ENCODE results near the gene ST7. TPM values are rescaled to one million over a fixed set of nuclear protein-coding genes. Genes with fewer than 3 reads are reported as not detected.

ST7 gene
- total and polyA plus RNA-seq, 2 of the 8 experiments (the other 6 are each of a cell fraction or from before 2014, with no cell fraction given) = 16.3 to 18.0 TPM

DNA sequence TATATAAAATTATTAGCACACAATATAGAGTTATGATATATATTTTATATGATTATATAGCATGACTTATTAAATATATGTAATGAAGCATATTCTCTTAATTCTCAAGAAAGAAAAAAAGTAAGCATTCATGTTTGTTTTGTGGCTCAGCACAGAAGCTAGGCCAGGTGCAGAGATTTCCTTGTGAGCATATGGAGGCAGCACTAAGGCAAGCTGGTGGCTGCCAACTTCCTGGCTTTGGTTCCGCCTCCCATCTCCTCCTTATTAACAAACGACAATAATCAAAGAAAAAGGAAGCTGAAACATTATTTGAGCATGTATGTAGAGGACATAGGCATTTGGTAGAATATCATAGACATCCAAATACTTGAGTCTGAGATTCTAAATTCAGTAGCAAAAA is 130.3 kb downstream of the ST7 start:
- Histone ChIP-seq H3K27ac (ENCODE audit: low read depth, low read length) (no peak overlapping the region), H3K4me3 (ENCODE audit: extremely low read depth in 1 of 4, insufficient read depth in 2 of 4, low read depth in 3 of 4, low read length in 4 of 4) (no peak overlapping the region), H3K23ac (ENCODE audit: insufficient read length) (no peak overlapping the region), H2BK120ac (replicated peaks; ENCODE audit: low read depth, low read length) (no peak overlapping the region), H2AK5ac (ENCODE audit: low read depth, low read length) (no peak overlapping the region), H3K4me2 (ENCODE audit: insufficient read depth in 1 of 2, low read depth in 2 of 2, low read length in 2 of 2) (no peak overlapping the region), H3K9ac (replicated peaks in 1 of 4; ENCODE audit: extremely low read depth in 1 of 4, low read depth in 3 of 4, low read length in 3 of 4) (no peak overlapping the region), H3K36me3 (ENCODE audit: control insufficient read depth in 2 of 4, insufficient read depth in 4 of 4, low read length in 3 of 4) (no peaks in the 10 kb centered on the region), H2BK20ac (ENCODE audit: low read length) (no peak overlapping the region), H4K20me1 (replicated peaks in 1 of 2; ENCODE audit: control insufficient read depth in 1 of 2, insufficient read depth in 2 of 2, low read length in 2 of 2) (no peaks in the 10 kb centered on the region), H3K4ac (replicated peaks; ENCODE audit: insufficient read length, low read depth, low read length) (no peak overlapping the region), H4K5ac (ENCODE audit: insufficient read length, low read depth, low read length) (no peak overlapping the region), H3K14ac (ENCODE audit: insufficient read length) (no peak overlapping the region), H4K91ac (replicated peaks; ENCODE audit: insufficient read length, low read length) (no peak overlapping the region), H3K18ac (ENCODE audit: extremely low read depth, low read length) (no peak overlapping the region), H3K4me1 (replicated peaks in 1 of 4; ENCODE audit: control insufficient read depth in 3 of 4, insufficient read depth in 4 of 4, low read length in 3 of 4) (no peaks in the 10 kb centered on the region), H3K23me2 (ENCODE audit: low read depth, low read length) (no peaks in the 10 kb centered on the region), H2BK5ac (ENCODE audit: low read depth, low read length) (no peak overlapping the region), H3K56ac (replicated peaks; ENCODE audit: insufficient read length, low read depth, low read length) (no peak overlapping the region), H3K27me3 (replicated peaks in 1 of 4; ENCODE audit: control insufficient read depth in 3 of 4, extremely low read depth in 1 of 4, insufficient read depth in 3 of 4, low read length in 3 of 4) (no peaks in the 10 kb centered on the region), H3K79me1 (ENCODE audit: low read depth, low read length) (no peaks in the 10 kb centered on the region; the same call in 1 of the 2 replicates), H2AFZ (ENCODE audit: low read length) (no peak overlapping the region), H2BK12ac (ENCODE audit: low read depth, low read length) (no peak overlapping the region), H4K8ac (ENCODE audit: extremely low read depth, insufficient read depth, low read length) (no peak overlapping the region), H2BK15ac (ENCODE audit: low read length) (no peak overlapping the region), H3K9me3 (ENCODE audit: insufficient read depth in 2 of 2, low read depth in 1 of 2, low read length in 1 of 2) (no peaks in the 10 kb centered on the region), H3K79me2 (ENCODE audit: control insufficient read depth in 1 of 2, insufficient read depth in 2 of 2, low read length in 2 of 2) (no peaks in the 10 kb centered on the region; a peak in 1 of 4 replicates)
- ChIA-PET POLR2A (ENCODE audit: partially characterized antibody) (no interaction called here), CTCF (ENCODE audit: partially characterized antibody) (interaction anchor here (1.7 kb wide), 1 partner anchor 36 kb away, joined by 4 read pairs; no protein-coding TSS in a partner anchor)
- DNase-seq (ENCODE audit: low read depth in 1 of 2, low spot score in 2 of 2) = no peak
- 95% methylated on average over 2 of the region's 2 CpGs; no CpG with 5 or more reads in 1 of the 2 experiments for WGBS, 2 experiments (ENCODE audit: extremely low coverage in 1 of 2, insufficient coverage in 1 of 2, insufficient read length in 1 of 2, insufficient replicate concordance in 2 of 2, low coverage in 1 of 2, low lambda C conversion rate in 2 of 2, missing lambda C conversion rate in 1 of 2)
- FAIRE-seq = no peak
- TF ChIP-seq, protein P1, sequence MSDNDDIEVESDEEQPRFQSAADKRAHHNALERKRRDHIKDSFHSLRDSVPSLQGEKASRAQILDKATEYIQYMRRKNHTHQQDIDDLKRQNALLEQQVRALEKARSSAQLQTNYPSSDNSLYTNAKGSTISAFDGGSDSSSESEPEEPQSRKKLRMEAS (IDR thresholded peaks at IDR 0.05) = no peak
- TF ChIP-seq SP1 (IDR thresholded peaks at IDR 0.05; ENCODE audit: low read depth, low read length) (no peak), TBP (IDR thresholded peaks at IDR 0.05; ENCODE audit: low read depth, low read length) (no peak), ZNF274 (IDR thresholded peaks at IDR 0.05; ENCODE audit: borderline replicate concordance, extremely low read depth, low read length) (no peak), FOSL1 (IDR thresholded peaks at IDR 0.05; ENCODE audit: insufficient read depth, low read depth, low read length) (no peak), CHD1 (IDR thresholded peaks at IDR 0.05; ENCODE audit: low read depth, low read length) (no peak), POU5F1 (IDR thresholded peaks at IDR 0.05; ENCODE audit: low read depth, low read length) (no peak), HDAC2 (IDR thresholded peaks at IDR 0.05; ENCODE audit: borderline replicate concordance in 1 of 2, low read depth in 2 of 2, low read length in 2 of 2) (no peak), CREB1 (IDR thresholded peaks at IDR 0.05) (no peak), CBX5 (IDR thresholded peaks at IDR 0.05; ENCODE audit: low read depth, low read length) (no peak), POLR2A (IDR thresholded peaks at IDR 0.05; ENCODE audit: control extremely low read depth in 1 of 2, low read depth in 2 of 2, low read length in 2 of 2) (no peak), RBBP5 (IDR thresholded peaks at IDR 0.05; ENCODE audit: borderline replicate concordance, low read depth, low read length) (no peak), TAF7 (optimal IDR thresholded peaks at IDR 0.05; ENCODE audit: borderline replicate concordance, low read depth, low read length) (no peak)
- TF ChIP-seq, protein P2, sequence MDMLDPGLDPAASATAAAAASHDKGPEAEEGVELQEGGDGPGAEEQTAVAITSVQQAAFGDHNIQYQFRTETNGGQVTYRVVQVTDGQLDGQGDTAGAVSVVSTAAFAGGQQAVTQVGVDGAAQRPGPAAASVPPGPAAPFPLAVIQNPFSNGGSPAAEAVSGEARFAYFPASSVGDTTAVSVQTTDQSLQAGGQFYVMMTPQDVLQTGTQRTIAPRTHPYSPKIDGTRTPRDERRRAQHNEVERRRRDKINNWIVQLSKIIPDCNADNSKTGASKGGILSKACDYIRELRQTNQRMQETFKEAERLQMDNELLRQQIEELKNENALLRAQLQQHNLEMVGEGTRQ (IDR thresholded peaks at IDR 0.05; ENCODE audit: low read length) = no peak

All from H1 (cell line).